Activated T-cell treated with anti-CD3 and anti-CD28 coated beads, Interleukin-2, amount 50 U/mL, for 72 hours (primary cell): ENCODE results near the gene BTF3L4. TPM values are rescaled to one million over a fixed set of nuclear protein-coding genes. Genes with fewer than 3 reads are reported as not detected.
A peak's percentile ranks its signal among the peaks of the same experiment; 100 is the strongest.
"Not testable (repeated sequence)": the region's sequence is repeated elsewhere in the genome, so short reads cannot be mapped to it uniquely, and the experiment has no call there.

Experiments used
- ATAC-seq, 2 donors: fragments of 150-1000 bp; cut with Tn5 transposase; replicated peaks in 1 of 2; 2 replicates each; pipeline ENCODE4 v1.10.0; 2021; ENCODE audit warnings: moderate library complexity in 2 of 2, mild to moderate bottlenecking in 1 of 2
- DNase-seq, 2 donors: peaks; one replicate each; pipeline ENCODE4 v3.0.0; 2021 to 2022; ENCODE audit warnings: mixed read lengths in 1 of 2
- H3K27ac Mint-ChIP-seq: one replicate; pipeline ENCODE4 v1.8.0; 2022; ENCODE audit warnings: mild to moderate bottlenecking, moderate library complexity, mixed read lengths
- H3K27me3 Mint-ChIP-seq: one replicate; pipeline ENCODE4 v1.8.0; 2022; ENCODE audit warnings: low read depth, mixed read lengths
- H3K36me3 Mint-ChIP-seq, 2 donors: one replicate each; pipeline ENCODE4 v1.8.0; 2022; ENCODE audit warnings: mixed read lengths in 2 of 2, mild to moderate bottlenecking in 1 of 2; ENCODE audit not compliant: insufficient read depth in 2 of 2
- H3K4me1 Mint-ChIP-seq: one replicate; pipeline ENCODE4 v1.8.0; 2022; ENCODE audit warnings: low read depth, mixed read lengths
- H3K4me3 Mint-ChIP-seq, 2 donors: one replicate each; pipeline ENCODE4 v1.8.0; 2022; ENCODE audit warnings: mild to moderate bottlenecking in 2 of 2, mixed read lengths in 2 of 2, moderate library complexity in 2 of 2
- H3K9me3 Mint-ChIP-seq, 2 donors: one replicate each; pipeline ENCODE4 v1.8.0; 2022; ENCODE audit warnings: mixed read lengths in 2 of 2
- total RNA-seq, 2 donors: library from RNA; stranded (reverse); gene quantifications; one replicate each; pipeline ENCODE4 v1.2.3, GENCODE V29; 2022

The BTF3L4 gene
- total RNA-seq: 10 to 100 TPM; 28.3 to 32.3 TPM

GRCh38 chr1:52056163-52056936 lies at the start of gene BTF3L4:
Gene BTF3L4, plus strand, starts transcription at chr1:52056295. Its CDS starts 3,553 bp downstream, at chr1:52059848.
- Mint-ChIP-seq H3K27ac (peak within 1 kb of the TSS; percentile 96), H3K27me3 (no peaks in the 10 kb centered on the region), H3K4me3 (peak within 1 kb of the TSS; percentile 95 to 99), H3K36me3 (peaks cover 10 to 28% of the 10 kb centered on the region in 2 donors), H3K4me1 (peaks cover 59% of the 10 kb centered on the region), H3K9me3 (no peaks in the 10 kb centered on the region)
- ATAC-seq (peak; percentile 92 to 95), DNase-seq (peak; percentile 93 to 96)

GRCh38 chr1:52007215-52008002 lies 48.7 kb upstream of the BTF3L4 start:
- no peaks in the 10 kb centered on the region for H3K4me1 Mint-ChIP-seq
- H3K36me3 Mint-ChIP-seq: no peaks in the 10 kb centered on the region
- H3K27ac Mint-ChIP-seq: no peak overlapping the region
- DNase-seq (no peak), ATAC-seq (no peak)
- H3K4me3 Mint-ChIP-seq: no peak overlapping the region
- no peaks in the 10 kb centered on the region for H3K9me3 Mint-ChIP-seq
- H3K27me3 Mint-ChIP-seq: peaks cover 24% of the 10 kb centered on the region

- H3K4me1 Mint-ChIP-seq: no peaks in the 10 kb centered on the region
- DNase-seq (no peak), ATAC-seq (no peak)
- no peaks in the 10 kb centered on the region for H3K36me3 Mint-ChIP-seq
- H3K27me3 Mint-ChIP-seq: peaks cover 24% of the 10 kb centered on the region
- H3K9me3 Mint-ChIP-seq: no peaks in the 10 kb centered on the region
- H3K27ac Mint-ChIP-seq: no peak overlapping the region
- no peak overlapping the region for H3K4me3 Mint-ChIP-seq
Observed at GRCh38 chr1:52008071-52008809, 47.9 kb upstream of the BTF3L4 start.

DNA sequence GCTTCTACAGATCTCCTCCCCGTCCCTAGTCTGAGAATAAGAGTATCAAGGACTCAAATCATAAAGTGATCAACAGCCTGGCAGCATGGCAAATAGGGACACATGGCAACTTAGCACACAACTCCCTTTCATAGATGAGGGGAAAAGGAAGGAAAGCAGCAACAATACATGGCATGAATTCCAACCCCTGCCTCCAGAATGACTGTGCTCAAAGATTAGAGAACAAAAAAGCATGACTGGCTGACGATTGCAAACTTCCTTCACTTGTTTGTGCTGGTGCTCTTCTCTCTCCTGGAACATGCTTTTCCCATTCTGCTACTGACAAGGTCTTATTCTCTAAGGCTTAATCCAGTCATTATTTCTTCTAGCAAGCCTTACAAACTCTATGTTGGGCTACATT lies 34.0 kb upstream of the BTF3L4 start:
- Mint-ChIP-seq H3K27ac (no peak overlapping the region), H3K4me3 (no peak overlapping the region), H3K4me1 (no peaks in the 10 kb centered on the region), H3K36me3 (peaks cover 0 to 24% of the 10 kb centered on the region in 2 donors), H3K27me3 (no peaks in the 10 kb centered on the region), H3K9me3 (no peaks in the 10 kb centered on the region)
- ATAC-seq (no peak), DNase-seq (no peak)

- no peak for DNase-seq
- peak; percentile 60 to 82 for ATAC-seq
- H3K27me3 Mint-ChIP-seq: no peaks in the 10 kb centered on the region
- H3K27ac Mint-ChIP-seq: no peak overlapping the region
- H3K4me3 Mint-ChIP-seq: no peak overlapping the region
- H3K4me1 Mint-ChIP-seq: peaks cover 16% of the 10 kb centered on the region
- H3K9me3 Mint-ChIP-seq: no peaks in the 10 kb centered on the region
- peaks cover 0 to 16% of the 10 kb centered on the region in 2 donors for H3K36me3 Mint-ChIP-seq
Observed at GRCh38 chr1:52026278-52026677, 29.8 kb upstream of the BTF3L4 start.

- DNase-seq (no peak), ATAC-seq (no peak)
- no peaks in the 10 kb centered on the region for H3K9me3 Mint-ChIP-seq
- no peak overlapping the region for H3K27ac Mint-ChIP-seq
- H3K4me1 Mint-ChIP-seq: peaks cover 33% of the 10 kb centered on the region
- peaks cover 4 to 17% of the 10 kb centered on the region in 2 donors for H3K36me3 Mint-ChIP-seq
- H3K27me3 Mint-ChIP-seq: no peaks in the 10 kb centered on the region
- no peak overlapping the region for H3K4me3 Mint-ChIP-seq
Observed at GRCh38 chr1:52028328-52028727, 27.8 kb upstream of the BTF3L4 start.

DNA sequence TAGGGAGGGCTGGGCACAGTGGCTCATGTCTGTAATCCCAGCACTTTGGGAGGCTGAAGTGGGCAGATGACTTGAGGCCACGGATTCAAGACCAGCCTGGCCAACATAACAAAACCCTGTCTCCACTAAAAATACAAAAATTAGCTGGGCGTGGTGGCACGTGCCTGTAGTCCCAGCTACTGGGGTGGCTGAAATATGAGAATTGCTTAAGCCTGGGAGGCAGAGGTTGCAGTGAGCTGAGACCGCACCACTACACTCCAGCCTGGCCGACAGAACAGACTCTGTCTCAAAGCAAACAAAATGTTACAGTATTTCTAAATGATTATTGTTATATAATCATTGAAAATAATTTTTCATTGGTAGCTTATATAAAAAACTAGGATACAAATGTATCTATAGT lies 27.3 kb upstream of the BTF3L4 start:
- H3K4me3 Mint-ChIP-seq, DNase-seq, H3K9me3 Mint-ChIP-seq, H3K27ac Mint-ChIP-seq, H3K27me3 Mint-ChIP-seq, ATAC-seq: not testable (repeated sequence)
- Mint-ChIP-seq H3K4me1 (peaks cover 35% of the 10 kb centered on the region), H3K36me3 (peaks cover 4 to 12% of the 10 kb centered on the region in 2 donors)

- Mint-ChIP-seq H3K9me3 (no peaks in the 10 kb centered on the region), H3K27me3 (no peaks in the 10 kb centered on the region), H3K4me3 (peak overlapping the region; percentile 93 to 98), H3K27ac (peak overlapping the region; percentile 94), H3K36me3 (peaks cover 3 to 4% of the 10 kb centered on the region in 2 donors), H3K4me1 (peaks cover 39% of the 10 kb centered on the region)
- ATAC-seq (no peak), DNase-seq (no peak)
Observed at GRCh38 chr1:52032124-52032784, 23.8 kb upstream of the BTF3L4 start.

- ATAC-seq: peak; percentile 8 to 29
- DNase-seq: peak; percentile 23 to 42
Observed at GRCh38 chr1:52032785-52033131, 23.3 kb upstream of the BTF3L4 start.

GRCh38 chr1:52033190-52034049 lies 22.7 kb upstream of the BTF3L4 start, which contains the start of gene KTI12:
Gene KTI12, minus strand, starts transcription at chr1:52033810. Its CDS starts 49 bp downstream, at chr1:52033761.
- peak within 1 kb of the TSS; percentile 94 for H3K27ac Mint-ChIP-seq
- H3K4me3 Mint-ChIP-seq: peak within 1 kb of the TSS; percentile 93 to 98
- no peaks in the 10 kb centered on the region for H3K9me3 Mint-ChIP-seq
- H3K36me3 Mint-ChIP-seq: peaks cover 4 to 8% of the 10 kb centered on the region in 2 donors
- ATAC-seq: peak; percentile 96 to 97
- peak; percentile 87 to 92 for DNase-seq
- H3K27me3 Mint-ChIP-seq: no peaks in the 10 kb centered on the region
- H3K4me1 Mint-ChIP-seq: peaks cover 39% of the 10 kb centered on the region

More at GRCh38 chr1:52032785-52033131, 23.3 kb upstream of the BTF3L4 start:
- no peaks in the 10 kb centered on the region for H3K27me3 Mint-ChIP-seq
- H3K4me3 Mint-ChIP-seq: peak overlapping the region; percentile 93 to 98
- peaks cover 3 to 4% of the 10 kb centered on the region in 2 donors for H3K36me3 Mint-ChIP-seq
- peaks cover 39% of the 10 kb centered on the region for H3K4me1 Mint-ChIP-seq
- no peaks in the 10 kb centered on the region for H3K9me3 Mint-ChIP-seq
- peak overlapping the region; percentile 94 for H3K27ac Mint-ChIP-seq

- ATAC-seq: no peak
- Mint-ChIP-seq H3K27me3 (no peaks in the 10 kb centered on the region), H3K27ac (peak overlapping the region; percentile 94), H3K9me3 (no peaks in the 10 kb centered on the region), H3K4me3 (peak overlapping the region; percentile 93 to 98), H3K4me1 (peaks cover 39% of the 10 kb centered on the region), H3K36me3 (peaks cover 4 to 8% of the 10 kb centered on the region in 2 donors)
- DNase-seq: no peak
Observed at GRCh38 chr1:52034050-52034384, 22.1 kb upstream of the BTF3L4 start.

DNA sequence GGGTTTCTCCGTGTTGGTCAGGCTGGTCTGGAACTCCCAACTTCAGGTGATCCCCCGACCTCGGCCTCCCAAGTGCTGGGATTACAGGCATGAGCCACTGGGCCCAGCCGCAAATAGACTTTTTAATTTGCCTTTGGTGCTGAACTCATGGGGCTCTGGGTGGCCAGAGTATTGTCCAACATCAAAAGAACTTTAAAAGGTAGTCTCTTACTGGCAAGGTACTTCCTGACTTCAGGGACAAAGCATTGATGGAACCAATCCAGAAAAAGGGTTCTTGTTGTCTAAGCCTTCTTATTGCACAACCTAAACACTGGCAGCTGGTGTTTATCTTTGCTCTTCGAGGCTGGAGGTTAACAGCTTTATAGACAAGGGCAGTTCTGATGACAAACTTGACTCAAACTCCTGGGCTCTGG lies 18.7 kb upstream of the BTF3L4 start:
- no peak for DNase-seq
- Mint-ChIP-seq H3K4me1 (peaks cover 12% of the 10 kb centered on the region), H3K27me3 (no peaks in the 10 kb centered on the region), H3K9me3 (no peaks in the 10 kb centered on the region), H3K4me3 (no peak overlapping the region), H3K27ac (no peak overlapping the region), H3K36me3 (peaks cover 0 to 5% of the 10 kb centered on the region in 2 donors)
- no peak for ATAC-seq
